Astrocyte (in vitro differentiated cells and primary cell): Measurements from ENCODE around the gene LMBRD1. TPM values are rescaled to one million over a fixed set of nuclear protein-coding genes. Genes with fewer than 3 reads are reported as not detected.

Experiments
- DNase-seq: peaks from one replicate; pipeline ENCODE4 v3.0.0-alpha.2; 2010; ENCODE audit warnings: low read depth
- FAIRE-seq: peaks from 2 replicates; lab custom pipeline; 2011; peaks lifted over from hg19 to GRCh38; lab: Jason Lieb, UNC
- H2AFZ ChIP-seq: 2 replicates; pipeline ENCODE4 v1.6.0; 2012; ENCODE audit warnings: low read depth, low read length, inconsistent platforms
- H3K27ac ChIP-seq: 2 replicates; pipeline ENCODE4 v1.5.1; 2011; ENCODE audit warnings: low read depth, low read length, inconsistent platforms
- H3K27me3 ChIP-seq: 2 replicates; pipeline ENCODE4 v1.6.0; 2011; ENCODE audit warnings: low read length, inconsistent platforms; ENCODE audit not compliant: insufficient read depth
- H3K36me3 ChIP-seq: 2 replicates; pipeline ENCODE4 v1.5.1; 2011; ENCODE audit warnings: low read length, inconsistent platforms; ENCODE audit not compliant: insufficient read depth
- H3K4me1 ChIP-seq: 2 replicates; pipeline ENCODE4 v1.5.1; 2011; ENCODE audit warnings: low read length, inconsistent platforms; ENCODE audit not compliant: insufficient read depth
- H3K4me2 ChIP-seq: 2 replicates; pipeline ENCODE4 v1.6.0; 2012; ENCODE audit warnings: low read length, inconsistent platforms
- H3K4me3 ChIP-seq: 2 replicates; pipeline ENCODE4 v1.5.1; 2011; ENCODE audit warnings: low read depth, mild to moderate bottlenecking, low read length, inconsistent platforms; ENCODE audit not compliant: insufficient read depth
- H3K79me2 ChIP-seq: 2 replicates; pipeline ENCODE4 v1.6.0; 2012; ENCODE audit warnings: mild to moderate bottlenecking, low read length, inconsistent platforms; ENCODE audit not compliant: insufficient read depth
- H3K9ac ChIP-seq: 2 replicates; pipeline ENCODE4 v1.6.0; 2012; ENCODE audit warnings: mild to moderate bottlenecking, low read length, inconsistent platforms
- H3K9me3 ChIP-seq: 2 replicates; pipeline ENCODE4 v1.5.1; 2012; ENCODE audit warnings: low read depth, mild to moderate bottlenecking, low read length, inconsistent platforms; ENCODE audit not compliant: insufficient read depth
- H4K20me1 ChIP-seq: 2 replicates; pipeline ENCODE4 v1.6.0; 2012; ENCODE audit warnings: low read length, inconsistent platforms; ENCODE audit not compliant: insufficient read depth
- H3K27ac Mint-ChIP-seq: one replicate; pipeline ENCODE4 v1.8.0; 2021; ENCODE audit warnings: mild to moderate bottlenecking, mixed read lengths; ENCODE audit not compliant: unreplicated experiment
- H3K27me3 Mint-ChIP-seq: one replicate; pipeline ENCODE4 v1.8.0; 2021; ENCODE audit warnings: low read depth, mixed read lengths; ENCODE audit not compliant: unreplicated experiment
- H3K36me3 Mint-ChIP-seq: one replicate; pipeline ENCODE4 v1.8.0; 2021; ENCODE audit warnings: low read depth, mixed read lengths; ENCODE audit not compliant: unreplicated experiment
- H3K4me1 Mint-ChIP-seq: one replicate; pipeline ENCODE4 v1.8.0; 2021; ENCODE audit warnings: low read depth, mixed read lengths; ENCODE audit not compliant: unreplicated experiment
- H3K4me3 Mint-ChIP-seq: one replicate; pipeline ENCODE4 v1.8.0; 2021; ENCODE audit warnings: mild to moderate bottlenecking, moderate library complexity, mixed read lengths; ENCODE audit not compliant: unreplicated experiment
- H3K9me3 Mint-ChIP-seq: one replicate; pipeline ENCODE4 v1.8.0; 2021; ENCODE audit warnings: mild to moderate bottlenecking, mixed read lengths; ENCODE audit not compliant: unreplicated experiment
- EZH2 ChIP-seq: IDR thresholded peaks from 2 replicates; pipeline ENCODE4 v1.6.1; 2012; ENCODE audit warnings: mild to moderate bottlenecking, low read length, inconsistent platforms; ENCODE audit not compliant: insufficient read depth
- total RNA-seq: library from RNA; stranded (reverse); gene quantifications from 2 replicates; pipeline ENCODE4 v1.2.1, GENCODE V29; 2021
- TF ChIP-seq, protein P1 (sequence below): IDR thresholded peaks from 2 replicates; pipeline ENCODE4 v1.5.1; 2011; ENCODE audit warnings: low read depth, mild to moderate bottlenecking, inconsistent platforms, low read length, moderate library complexity; ENCODE audit not compliant: insufficient read depth

LMBRD1 gene
- total RNA-seq, 1 donor from 2014 or later: 22.0 TPM

DNA sequence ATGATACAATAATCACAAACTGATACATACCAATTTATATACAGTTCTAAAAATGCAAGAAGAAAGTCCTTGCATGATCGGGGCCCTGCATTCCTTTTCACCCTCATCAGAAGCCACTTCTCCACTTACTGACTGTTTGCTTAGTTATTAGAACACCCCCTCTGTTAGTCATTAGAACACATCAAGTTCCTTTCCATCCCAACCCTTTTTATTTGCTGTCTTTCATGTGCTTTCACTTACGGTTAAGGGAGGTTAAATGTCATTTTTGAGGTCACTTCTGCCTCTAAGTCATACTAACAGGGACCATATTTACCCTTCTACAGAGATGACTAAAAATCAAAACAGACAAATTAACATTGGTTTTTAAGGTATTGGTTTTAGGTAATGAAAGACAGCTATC lies 149.1 kb downstream of the LMBRD1 start:
- Mint-ChIP-seq H3K4me1 (peaks cover 8% of the 10 kb centered on the region), H3K9me3 (peaks cover 3% of the 10 kb centered on the region), H3K4me3 (no peak overlapping the region), H3K27me3 (no peaks in the 10 kb centered on the region), H3K27ac (peak overlapping the region; percentile 16), H3K36me3 (no peaks in the 10 kb centered on the region)
- no peak overlapping the region for H3K4me3 ChIP-seq
- no peaks in the 10 kb centered on the region for H3K79me2 ChIP-seq
- DNase-seq: no peak
- FAIRE-seq: no peak
- no peaks in the 10 kb centered on the region for H3K4me1 ChIP-seq
- H3K27ac ChIP-seq: no peak overlapping the region
- no peak overlapping the region for H2AFZ ChIP-seq
- H3K9ac ChIP-seq: no peak overlapping the region
- no peaks in the 10 kb centered on the region for H3K27me3 ChIP-seq
- no peaks in the 10 kb centered on the region for H3K36me3 ChIP-seq
- H3K9me3 ChIP-seq: no peaks in the 10 kb centered on the region
- H4K20me1 ChIP-seq: no peaks in the 10 kb centered on the region
- TF ChIP-seq, protein P1, sequence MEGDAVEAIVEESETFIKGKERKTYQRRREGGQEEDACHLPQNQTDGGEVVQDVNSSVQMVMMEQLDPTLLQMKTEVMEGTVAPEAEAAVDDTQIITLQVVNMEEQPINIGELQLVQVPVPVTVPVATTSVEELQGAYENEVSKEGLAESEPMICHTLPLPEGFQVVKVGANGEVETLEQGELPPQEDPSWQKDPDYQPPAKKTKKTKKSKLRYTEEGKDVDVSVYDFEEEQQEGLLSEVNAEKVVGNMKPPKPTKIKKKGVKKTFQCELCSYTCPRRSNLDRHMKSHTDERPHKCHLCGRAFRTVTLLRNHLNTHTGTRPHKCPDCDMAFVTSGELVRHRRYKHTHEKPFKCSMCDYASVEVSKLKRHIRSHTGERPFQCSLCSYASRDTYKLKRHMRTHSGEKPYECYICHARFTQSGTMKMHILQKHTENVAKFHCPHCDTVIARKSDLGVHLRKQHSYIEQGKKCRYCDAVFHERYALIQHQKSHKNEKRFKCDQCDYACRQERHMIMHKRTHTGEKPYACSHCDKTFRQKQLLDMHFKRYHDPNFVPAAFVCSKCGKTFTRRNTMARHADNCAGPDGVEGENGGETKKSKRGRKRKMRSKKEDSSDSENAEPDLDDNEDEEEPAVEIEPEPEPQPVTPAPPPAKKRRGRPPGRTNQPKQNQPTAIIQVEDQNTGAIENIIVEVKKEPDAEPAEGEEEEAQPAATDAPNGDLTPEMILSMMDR: no peak
- no peak for TF ChIP-seq EZH2
- no peak overlapping the region for H3K4me2 ChIP-seq

DNA sequence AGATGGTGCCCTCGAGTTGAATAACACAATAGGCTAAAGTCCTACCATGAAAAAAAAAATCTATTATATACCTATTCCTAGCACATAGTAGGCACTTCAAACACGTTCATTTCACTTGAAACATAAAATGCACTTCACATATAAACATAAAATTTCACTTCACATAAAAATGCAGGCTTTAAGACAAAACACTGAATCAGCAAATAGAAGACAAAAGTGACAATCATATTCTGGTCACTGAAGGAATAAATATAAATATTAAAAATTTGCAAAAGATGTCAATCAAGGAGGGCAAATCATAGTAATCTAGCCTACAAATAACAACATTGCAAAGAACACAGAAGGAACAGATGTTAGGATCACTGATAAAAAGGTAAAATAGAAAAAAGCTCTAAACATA lies 153.1 kb downstream of the LMBRD1 start:
- Histone ChIP-seq H4K20me1 (no peaks in the 10 kb centered on the region), H3K36me3 (no peaks in the 10 kb centered on the region), H2AFZ (no peak overlapping the region), H3K9ac (no peak overlapping the region), H3K79me2 (no peaks in the 10 kb centered on the region), H3K27ac (no peak overlapping the region), H3K4me1 (no peaks in the 10 kb centered on the region), H3K9me3 (no peaks in the 10 kb centered on the region), H3K4me2 (no peak overlapping the region), H3K27me3 (no peaks in the 10 kb centered on the region), H3K4me3 (no peak overlapping the region)
- peaks cover 3% of the 10 kb centered on the region for H3K9me3 Mint-ChIP-seq
- TF ChIP-seq, protein P1: no peak
- no peak for TF ChIP-seq EZH2
- H3K4me3 Mint-ChIP-seq: no peak overlapping the region
- H3K4me1 Mint-ChIP-seq: peaks cover 8% of the 10 kb centered on the region
- FAIRE-seq: no peak
- no peak for DNase-seq
- H3K27ac Mint-ChIP-seq: no peak overlapping the region
- no peaks in the 10 kb centered on the region for H3K27me3 Mint-ChIP-seq
- H3K36me3 Mint-ChIP-seq: no peaks in the 10 kb centered on the region

DNA sequence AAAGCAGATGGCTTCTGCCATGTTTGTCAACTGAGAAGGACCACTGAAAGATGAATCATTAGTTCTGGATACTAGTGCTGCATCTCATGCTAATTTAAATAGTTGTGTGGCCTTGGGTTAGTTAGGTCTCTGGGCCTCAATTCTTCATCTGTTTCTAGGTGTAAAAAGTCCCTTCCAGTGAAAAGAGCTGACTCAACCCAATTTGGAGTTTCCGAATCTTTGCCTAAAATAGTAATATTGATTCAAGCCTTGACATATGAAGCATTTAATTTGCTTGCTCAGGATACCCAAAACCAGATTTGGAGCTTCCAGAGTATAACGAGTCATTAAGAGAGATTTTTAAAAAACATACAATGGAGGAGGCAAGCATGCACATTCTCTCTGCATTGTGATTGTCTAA lies 163.9 kb downstream of the LMBRD1 start:
- Mint-ChIP-seq H3K9me3 (no peaks in the 10 kb centered on the region), H3K36me3 (no peaks in the 10 kb centered on the region), H3K27ac (no peak overlapping the region), H3K27me3 (no peaks in the 10 kb centered on the region), H3K4me1 (peaks cover 5% of the 10 kb centered on the region), H3K4me3 (no peak overlapping the region)
- Histone ChIP-seq H3K27ac (no peak overlapping the region), H2AFZ (no peak overlapping the region), H4K20me1 (no peaks in the 10 kb centered on the region), H3K9ac (no peak overlapping the region), H3K4me2 (no peak overlapping the region), H3K27me3 (no peaks in the 10 kb centered on the region), H3K4me1 (no peaks in the 10 kb centered on the region), H3K79me2 (no peaks in the 10 kb centered on the region), H3K4me3 (no peak overlapping the region), H3K36me3 (no peaks in the 10 kb centered on the region), H3K9me3 (no peaks in the 10 kb centered on the region)
- TF ChIP-seq, protein P1: no peak
- no peak for TF ChIP-seq EZH2
- DNase-seq: no peak
- no peak for FAIRE-seq
